HepG2 (cell line): ENCODE measurements around the gene CRADD. TPM values are rescaled to one million over a fixed set of nuclear protein-coding genes. Genes with fewer than 3 reads are reported as not detected.

Experiments used
- EEA1 ChIP-seq: sonication (generic); formaldehyde crosslinking; IDR thresholded peaks from 2 replicates; pipeline ENCODE4 v1.5.1; 2020; ENCODE audit warnings: mild to moderate bottlenecking, missing genetic modification reagents, borderline replicate concordance
- EP300 ChIP-seq, 3 experiments: sonication (generic) in 1 of 3; formaldehyde crosslinking in 1 of 3; IDR thresholded peaks; 2 replicates each; pipeline versions ENCODE4 v1.5.1 to v1.6.1; 2011 to 2020; ENCODE audit warnings: low read depth in 2 of 3, low read length in 2 of 3, borderline replicate concordance in 1 of 3, improper control_type of control experiment in 1 of 3, mild to moderate bottlenecking in 1 of 3, missing genetic modification reagents in 1 of 3, moderate library complexity in 1 of 3
- HDAC1 ChIP-seq: sonication (generic); formaldehyde crosslinking; IDR thresholded peaks from 2 replicates; pipeline ENCODE4 v1.5.1; 2020; ENCODE audit warnings: mild to moderate bottlenecking, missing genetic modification reagents
- HHEX ChIP-seq: IDR thresholded peaks from 2 replicates; pipeline ENCODE4 v1.6.1; 2016; ENCODE audit warnings: control low read depth
- HNRNPUL1 ChIP-seq: fragments of 200-400 bp; formaldehyde crosslinking; IDR thresholded peaks from 2 replicates; pipeline ENCODE4 v1.6.1; 2017; ENCODE audit warnings: low read depth, mild to moderate bottlenecking, low read length, moderate library complexity
- IKZF4 ChIP-seq: sonication (generic); formaldehyde crosslinking; IDR thresholded peaks from 2 replicates; pipeline ENCODE4 v1.5.1; 2020; ENCODE audit warnings: borderline replicate concordance, mild to moderate bottlenecking, low read depth, missing genetic modification reagents; ENCODE audit errors: not compliant biosample characterization
- ISL2 ChIP-seq: sonication (generic); formaldehyde crosslinking; IDR thresholded peaks from 2 replicates; pipeline ENCODE4 v1.5.0; 2020; ENCODE audit warnings: missing genetic modification reagents
- KLF13 ChIP-seq: sonication (generic); formaldehyde crosslinking; IDR thresholded peaks from 2 replicates; pipeline ENCODE4 v1.4.0; 2020; ENCODE audit warnings: mild to moderate bottlenecking, missing genetic modification reagents
- MAFK ChIP-seq, 2 experiments: IDR thresholded peaks in 1 of 2; conservative IDR thresholded peaks in 1 of 2; 2 replicates each; pipeline ENCODE4 v1.6.1; 2011; ENCODE audit warnings: improper control_type of control experiment in 2 of 2, low read length in 2 of 2
- MBD4 ChIP-seq: IDR thresholded peaks from 2 replicates; pipeline ENCODE4 v1.6.1; 2012; ENCODE audit warnings: low read length, inconsistent platforms, borderline replicate concordance
- NFE2L1 ChIP-seq: sonication (generic); formaldehyde crosslinking; IDR thresholded peaks from 2 replicates; pipeline ENCODE4 v1.4.0; 2020; ENCODE audit warnings: missing genetic modification reagents, mild to moderate bottlenecking, borderline replicate concordance
- NFYB ChIP-seq: sonication (generic); formaldehyde crosslinking; IDR thresholded peaks from 2 replicates; pipeline ENCODE4 v1.4.0; 2020; ENCODE audit warnings: missing genetic modification reagents
- NPAS2 ChIP-seq: sonication (generic); formaldehyde crosslinking; IDR thresholded peaks from 2 replicates; pipeline ENCODE4 v1.8.0; 2022; ENCODE audit warnings: mild to moderate bottlenecking, missing genetic modification reagents, borderline replicate concordance
- SMARCC2 ChIP-seq: fragments of 450-650 bp; IDR thresholded peaks from 2 replicates; pipeline ENCODE4 v1.6.1; 2017; ENCODE audit warnings: antibody characterized with exemption, mild to moderate bottlenecking
- SMC3 ChIP-seq: IDR thresholded peaks from 2 replicates; pipeline ENCODE4 v1.6.1; 2011; ENCODE audit warnings: low read length, improper control_type of control experiment
- SSRP1 ChIP-seq: IDR thresholded peaks from 2 replicates; pipeline ENCODE4 v1.6.1; 2016; ENCODE audit warnings: control low read depth
- TBP ChIP-seq: sonication (generic); formaldehyde crosslinking; IDR thresholded peaks from 2 replicates; pipeline ENCODE4 v1.5.0; 2020; ENCODE audit warnings: missing genetic modification reagents
- TEAD2 ChIP-seq: sonication (generic); formaldehyde crosslinking; IDR thresholded peaks from 2 replicates; pipeline ENCODE4 v1.9.0; 2021; ENCODE audit warnings: missing genetic modification reagents
- TSC22D2 ChIP-seq: sonication (generic); formaldehyde crosslinking; IDR thresholded peaks from 2 replicates; pipeline ENCODE4 v1.5.1; 2020; ENCODE audit warnings: missing genetic modification reagents, mild to moderate bottlenecking, borderline replicate concordance
- ZBTB14 ChIP-seq: sonication (generic); formaldehyde crosslinking; IDR thresholded peaks from 2 replicates; pipeline ENCODE4 v1.4.0; 2020; ENCODE audit warnings: missing genetic modification reagents
- ZBTB33 ChIP-seq: sonication (generic); formaldehyde crosslinking; IDR thresholded peaks from 2 replicates; pipeline ENCODE4 v1.4.0; 2020; ENCODE audit warnings: missing genetic modification reagents
- ZNF12 ChIP-seq: sonication (generic); formaldehyde crosslinking; IDR thresholded peaks from 2 replicates; pipeline ENCODE4 v1.5.0; 2020; ENCODE audit warnings: missing genetic modification reagents
- ZNF33B ChIP-seq: sonication (generic); formaldehyde crosslinking; IDR thresholded peaks from 2 replicates; pipeline ENCODE4 v1.5.1; 2020; ENCODE audit warnings: mild to moderate bottlenecking, missing genetic modification reagents
- ZNF598 ChIP-seq: sonication (generic); formaldehyde crosslinking; IDR thresholded peaks from 2 replicates; pipeline ENCODE4 v1.5.1; 2020; ENCODE audit warnings: mild to moderate bottlenecking, missing genetic modification reagents, borderline replicate concordance
- polyA plus RNA-seq, 8 experiments: library from polyadenylated mRNA; depleted of rRNA in 3 of 8; stranded (reverse) in 7 of 8; unstranded in 1 of 8; fragments of >200 nt; fragmentation: Illumina TruSeq in 4 of 8; extraction: Trizol in 4 of 8; gene quantifications; 2 replicates each; pipeline versions ENCODE4 v1.2.1 to v1.2.3, GENCODE V29; 2011 to 2016; ENCODE audit warnings: low read depth in 4 of 8, missing spikeins in 1 of 8, mixed read lengths in 1 of 8; ENCODE audit not compliant: insufficient read depth in 1 of 8
- total RNA-seq, 5 experiments: library from RNA; depleted of rRNA; stranded (reverse); fragments of >200 nt; fragmentation: Illumina TruSeq; extraction: Trizol; gene quantifications; 2 replicates each; pipeline ENCODE4 v1.2.3, GENCODE V29; 2016; ENCODE audit warnings: low read depth in 1 of 5
- TF ChIP-seq, protein P1 (sequence below): sonication (generic); formaldehyde crosslinking; IDR thresholded peaks from 2 replicates; pipeline ENCODE4 v1.9.0; 2022; ENCODE audit warnings: missing genetic modification reagents, mild to moderate bottlenecking, borderline replicate concordance

The CRADD gene
- total and polyA plus RNA-seq, 2 of the 13 experiments (the other 11 are each of a cell fraction or from before 2014, with no cell fraction given): 12.4 to 18.8 TPM

- TF ChIP-seq TSC22D2 (no peak; the same call in 1 of the 2 replicates), ZNF33B (0 out of 2 replicates have a peak, but pooled peaks have one; percentile 46), ISL2 (CRISPR knock-in tag) (peak; percentile 34; the same call in 1 of the 2 replicates), SMC3 (no peak), SMARCC2 (0 out of 2 replicates have a peak, but pooled peaks have one; percentile 24), NPAS2 (no peak), ZNF12 (CRISPR knock-in tag) (no peak; the same call in 1 of the 2 replicates), ZBTB33 (CRISPR knock-in tag) (0 out of 2 replicates have a peak, but pooled peaks have one; percentile 25), TBP (CRISPR knock-in tag) (no peak), TEAD2 (CRISPR knock-in tag) (no peak), KLF13 (no peak), EP300 (IDR thresholded peaks at IDR 0.05; ENCODE audit: low read depth in 2 of 2, low read length in 2 of 2) (0 out of 4 replicates have a peak, but pooled peaks of 1 of the 2 experiments have one; percentile 52), EP300 (CRISPR knock-in tag; IDR thresholded peaks at IDR 0.05; ENCODE audit: borderline replicate concordance) (no peak), NFYB (CRISPR knock-in tag) (peak; percentile 35; the same call in 1 of the 2 replicates), EEA1 (CRISPR knock-in tag) (no peak), ZNF598 (CRISPR knock-in tag) (peak; percentile 40; the same call in 1 of the 2 replicates), NFE2L1 (CRISPR knock-in tag) (no peak), HDAC1 (CRISPR knock-in tag) (no peak; the same call in none of the 2 replicates), IKZF4 (CRISPR knock-in tag) (no peak), MAFK (conservative IDR thresholded peaks at IDR 0.05 in 1 of 2, IDR thresholded peaks at IDR 0.05 in 1 of 2; ENCODE audit: low read length in 2 of 2) (no peak), ZBTB14 (CRISPR knock-in tag) (no peak), MBD4 (no peak), HHEX (CRISPR knock-in tag) (peak; percentile 15; the same call in 1 of the 2 replicates), HNRNPUL1 (no peak), SSRP1 (CRISPR knock-in tag) (no peak)
- TF ChIP-seq, protein P1, sequence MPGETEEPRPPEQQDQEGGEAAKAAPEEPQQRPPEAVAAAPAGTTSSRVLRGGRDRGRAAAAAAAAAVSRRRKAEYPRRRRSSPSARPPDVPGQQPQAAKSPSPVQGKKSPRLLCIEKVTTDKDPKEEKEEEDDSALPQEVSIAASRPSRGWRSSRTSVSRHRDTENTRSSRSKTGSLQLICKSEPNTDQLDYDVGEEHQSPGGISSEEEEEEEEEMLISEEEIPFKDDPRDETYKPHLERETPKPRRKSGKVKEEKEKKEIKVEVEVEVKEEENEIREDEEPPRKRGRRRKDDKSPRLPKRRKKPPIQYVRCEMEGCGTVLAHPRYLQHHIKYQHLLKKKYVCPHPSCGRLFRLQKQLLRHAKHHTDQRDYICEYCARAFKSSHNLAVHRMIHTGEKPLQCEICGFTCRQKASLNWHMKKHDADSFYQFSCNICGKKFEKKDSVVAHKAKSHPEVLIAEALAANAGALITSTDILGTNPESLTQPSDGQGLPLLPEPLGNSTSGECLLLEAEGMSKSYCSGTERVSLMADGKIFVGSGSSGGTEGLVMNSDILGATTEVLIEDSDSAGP (CRISPR knock-in tag): peak; percentile 90
Measured at GRCh38 chr12:93677195-93678064, at the start of gene CRADD (continued).
